Activated T-cell treated with anti-CD3 and anti-CD28 coated beads for 4 hours (primary cell): Measurements from ENCODE around the gene TRIM60.
"Not testable (repeated sequence)": the region's sequence is repeated elsewhere in the genome, so short reads cannot be mapped to it uniquely, and the experiment has no call there.

Source experiments
- DNase-seq: peaks from one replicate; pipeline ENCODE4 v3.0.0-alpha.2; 2020

Gene TRIM60

GRCh38 chr4:165055601-165056000, 23.8 kb downstream of the TRIM60 start:
- DNase-seq = no peak

- DNase-seq = no peak
Observed at GRCh38 chr4:165058666-165059065, 26.9 kb downstream of the TRIM60 start.

- no peak for DNase-seq
Observed at GRCh38 chr4:165059386-165059785, 27.6 kb downstream of the TRIM60 start.

GRCh38 chr4:165060938-165061337, 29.1 kb downstream of the TRIM60 start:
- DNase-seq = no peak

GRCh38 chr4:165070560-165070959, 38.8 kb downstream of the TRIM60 start:
- DNase-seq = no peak

- not testable (repeated sequence) for DNase-seq
Observed at GRCh38 chr4:165073346-165073745, 41.5 kb downstream of the TRIM60 start.

GRCh38 chr4:165077034-165077578, 45.3 kb downstream of the TRIM60 start:
- no peak for DNase-seq

- no peak for DNase-seq
Observed at GRCh38 chr4:165079476-165079875, 47.7 kb downstream of the TRIM60 start.

- DNase-seq = not testable (repeated sequence)
Observed at GRCh38 chr4:165084787-165085186, 53.0 kb downstream of the TRIM60 start.

GRCh38 chr4:165085946-165086345, 54.1 kb downstream of the TRIM60 start:
- no peak for DNase-seq

- no peak for DNase-seq
Observed at GRCh38 chr4:165088366-165088765, 56.6 kb downstream of the TRIM60 start.
